IMR-90 (cell line): ENCODE results near the gene JADE2. TPM values are rescaled to one million over a fixed set of nuclear protein-coding genes. Genes with fewer than 3 reads are reported as not detected.

Experiments used
- ATAC-seq: fragments of 200-7000 bp; cut with Tn5 transposase; 2 replicates; pipeline ENCODE4 v1.9.1; 2020; ENCODE audit warnings: low read depth, mild to moderate bottlenecking, moderate library complexity
- BruUV-seq: library from RNA; stranded (reverse); fragments of 400-500 nt; replicated peaks from 2 replicates; lab custom pipeline; 2021; lab: Mats Ljungman, UMichigan
- CTCF ChIA-PET: fragments of 300-600 bp; formaldehyde crosslinking; extraction: SDS; loops from one replicate; lab custom pipeline; 2021; ENCODE audit warnings: antibody characterized with exemption; lab: Yijun Ruan, JAX
- POLR2A ChIA-PET: fragments of 300-600 bp; sonication (Branson Sonifier 250); formaldehyde crosslinking; loops from one replicate; lab custom pipeline; 2022; ENCODE audit warnings: antibody characterized with exemption; ENCODE audit not compliant: unreplicated experiment; lab: Charles Lee
- DNase-seq: peaks from one replicate; pipeline ENCODE4 v3.0.0; 2013
- H2AFZ ChIP-seq: replicated peaks from 2 replicates; pipeline ENCODE3; 2013; ENCODE audit warnings: low read length, mild to moderate bottlenecking; ENCODE audit not compliant: poor library complexity
- H2AK5ac ChIP-seq: 2 replicates; pipeline ENCODE4 v1.6.1; 2013; ENCODE audit warnings: low read depth, low read length, inconsistent platforms
- H2AK9ac ChIP-seq: replicated peaks from 2 replicates; pipeline ENCODE3; 2013; ENCODE audit warnings: mild to moderate bottlenecking, low read depth, low read length, moderate library complexity; ENCODE audit not compliant: poor library complexity
- H2BK120ac ChIP-seq: 2 replicates; pipeline ENCODE4 v1.6.1; 2013; ENCODE audit warnings: low read depth, low read length, inconsistent platforms
- H2BK15ac ChIP-seq: 3 replicates; pipeline ENCODE4 v1.6.1; 2013; ENCODE audit warnings: low read depth, low read length, inconsistent platforms
- H2BK20ac ChIP-seq: 2 replicates; pipeline ENCODE4 v1.6.1; 2013; ENCODE audit warnings: low read depth, mild to moderate bottlenecking, inconsistent platforms, low read length, moderate library complexity
- H2BK5ac ChIP-seq: 2 replicates; pipeline ENCODE4 v1.6.1; 2013; ENCODE audit warnings: mild to moderate bottlenecking, low read depth, low read length, inconsistent platforms; ENCODE audit not compliant: poor library complexity, severe bottlenecking
- H3K14ac ChIP-seq: replicated peaks from 2 replicates; pipeline ENCODE4 v1.6.1; 2013; ENCODE audit warnings: low read depth, low read length, inconsistent platforms
- H3K18ac ChIP-seq: 2 replicates; pipeline ENCODE4 v1.6.1; 2013; ENCODE audit warnings: low read depth, low read length, control low read depth
- H3K23ac ChIP-seq: 2 replicates; pipeline ENCODE4 v1.6.1; 2013; ENCODE audit warnings: low read depth, low read length, inconsistent platforms
- H3K27ac ChIP-seq: 2 replicates; pipeline ENCODE4 v1.5.1; 2013; ENCODE audit warnings: mild to moderate bottlenecking, control low read depth, low read length; ENCODE audit not compliant: insufficient read depth
- H3K27me3 ChIP-seq: 2 replicates; pipeline ENCODE4 v1.6.1; 2013; ENCODE audit warnings: low read length; ENCODE audit not compliant: control insufficient read depth, insufficient read depth
- H3K36me3 ChIP-seq: 2 replicates; pipeline ENCODE4 v1.6.1; 2013; ENCODE audit warnings: low read length, mixed read lengths; ENCODE audit not compliant: control insufficient read depth, insufficient read depth
- H3K4ac ChIP-seq: 2 replicates; pipeline ENCODE4 v1.6.1; 2013; ENCODE audit warnings: low read depth, low read length, inconsistent platforms
- H3K4me1 ChIP-seq: 2 replicates; pipeline ENCODE4 v1.6.1; 2013; ENCODE audit warnings: low read length, mixed read lengths; ENCODE audit not compliant: control insufficient read depth, insufficient read depth
- H3K4me2 ChIP-seq: 2 replicates; pipeline ENCODE4 v1.6.1; 2013; ENCODE audit warnings: low read depth, mild to moderate bottlenecking, control low read depth, low read length, moderate library complexity
- H3K4me3 ChIP-seq: 2 replicates; pipeline ENCODE4 v1.5.1; 2013; ENCODE audit warnings: low read depth, mild to moderate bottlenecking, control low read depth, low read length, moderate library complexity; ENCODE audit not compliant: insufficient read depth
- H3K56ac ChIP-seq: 2 replicates; pipeline ENCODE4 v1.6.1; 2013; ENCODE audit warnings: low read length, inconsistent platforms; ENCODE audit not compliant: insufficient read depth; ENCODE audit errors: extremely low read depth
- H3K79me1 ChIP-seq, 2 experiments: 2 replicates each; pipeline ENCODE4 v1.6.1; 2013; ENCODE audit warnings: low read length in 2 of 2, inconsistent platforms in 1 of 2, low read depth in 1 of 2
- H3K9ac ChIP-seq: 2 replicates; pipeline ENCODE4 v1.6.1; 2013; ENCODE audit warnings: low read depth, low read length, control low read depth
- H3K9me1 ChIP-seq: 2 replicates; pipeline ENCODE4 v1.6.1; 2013; ENCODE audit warnings: low read length, inconsistent platforms; ENCODE audit not compliant: insufficient read depth
- H3K9me3 ChIP-seq: 2 replicates; pipeline ENCODE4 v1.6.1; 2013; ENCODE audit warnings: low read length; ENCODE audit not compliant: control insufficient read depth, insufficient read depth
- H4K20me1 ChIP-seq: 2 replicates; pipeline ENCODE4 v1.6.1; 2013; ENCODE audit warnings: low read length, inconsistent platforms; ENCODE audit not compliant: insufficient read depth
- H4K5ac ChIP-seq: 2 replicates; pipeline ENCODE4 v1.6.1; 2013; ENCODE audit warnings: mild to moderate bottlenecking, low read depth, low read length, control low read depth
- H4K8ac ChIP-seq, 2 experiments: 2 replicates each; pipeline ENCODE4 v1.6.1; 2013; ENCODE audit warnings: low read depth in 2 of 2, low read length in 2 of 2, control low read depth in 1 of 2, inconsistent platforms in 1 of 2
- H4K91ac ChIP-seq: 2 replicates; pipeline ENCODE4 v1.6.1; 2013; ENCODE audit warnings: low read depth, low read length, inconsistent platforms; ENCODE audit not compliant: insufficient read depth
- CHD1 ChIP-seq: IDR thresholded peaks from 2 replicates; pipeline ENCODE4 v1.6.1; 2012; ENCODE audit warnings: low read depth, low read length, improper control_type of control experiment
- NFE2L2 ChIP-seq: fragments of 150-350 bp; IDR thresholded peaks from 2 replicates; pipeline ENCODE4 v1.6.1; 2016; ENCODE audit warnings: low read depth, mild to moderate bottlenecking, low read length
- POLR2A ChIP-seq: IDR thresholded peaks from 2 replicates; pipeline ENCODE4 v1.6.1; 2012; ENCODE audit warnings: mild to moderate bottlenecking, low read depth, low read length
- RFX5 ChIP-seq: IDR thresholded peaks from 2 replicates; pipeline ENCODE4 v1.8.0; 2012; ENCODE audit warnings: low read depth, mild to moderate bottlenecking, low read length, moderate library complexity
- SMC3 ChIP-seq: fragments of 150-350 bp; IDR thresholded peaks from 2 replicates; pipeline ENCODE4 v1.6.1; 2016; ENCODE audit warnings: low read depth, mild to moderate bottlenecking, antibody characterized with exemption, low read length, moderate library complexity
- WGBS, 2 experiments: methylation state at CpG; one replicate each; pipeline versions ENCODE4 v1.1.5 to v1.1.7; 2013; ENCODE audit warnings: missing lambda C conversion rate in 2 of 2; ENCODE audit not compliant: insufficient read length in 1 of 2; ENCODE audit errors: extremely low coverage in 2 of 2; 5-methylcytosine and 5-hydroxymethylcytosine counted together
- dilution Hi-C: fragments of 300-500 bp; cut with HindIII; formaldehyde crosslinking; loops from one replicate; pipeline ENCODE4 v1.14.3; 2018; ENCODE audit warnings: low sequenced_read_pairs; ENCODE audit not compliant: unreplicated experiment
- in situ Hi-C: fragments of 300-500 bp; cut with MboI; formaldehyde crosslinking; loops from 3 replicates; pipeline ENCODE4 v1.14.3; 2019; ENCODE audit warnings: low sequenced_read_pairs, inconsistent platforms, mixed read lengths
- intact Hi-C: fragments of 100-400 bp; cut with micrococcal nuclease; formaldehyde crosslinking; loops from 2 replicates; pipeline ENCODE4 v1.10.0; 2022
- polyA plus RNA-seq, 3 experiments: library from polyadenylated mRNA; depleted of rRNA; stranded (reverse); fragments of >200 nt; gene quantifications; 2 replicates each; pipeline ENCODE4 v1.2.3, GENCODE V29; 2012; ENCODE audit warnings: low replicate concordance in 1 of 3
- total RNA-seq: library from RNA; depleted of rRNA; stranded (reverse); fragments of >200 nt; gene quantifications from 2 replicates; pipeline ENCODE4 v1.2.3, GENCODE V29; 2012

The JADE2 gene
- total and polyA plus RNA-seq, 2 of the 4 experiments (the other 2 are of a cell fraction) = 13.3 to 14.9 TPM

DNA sequence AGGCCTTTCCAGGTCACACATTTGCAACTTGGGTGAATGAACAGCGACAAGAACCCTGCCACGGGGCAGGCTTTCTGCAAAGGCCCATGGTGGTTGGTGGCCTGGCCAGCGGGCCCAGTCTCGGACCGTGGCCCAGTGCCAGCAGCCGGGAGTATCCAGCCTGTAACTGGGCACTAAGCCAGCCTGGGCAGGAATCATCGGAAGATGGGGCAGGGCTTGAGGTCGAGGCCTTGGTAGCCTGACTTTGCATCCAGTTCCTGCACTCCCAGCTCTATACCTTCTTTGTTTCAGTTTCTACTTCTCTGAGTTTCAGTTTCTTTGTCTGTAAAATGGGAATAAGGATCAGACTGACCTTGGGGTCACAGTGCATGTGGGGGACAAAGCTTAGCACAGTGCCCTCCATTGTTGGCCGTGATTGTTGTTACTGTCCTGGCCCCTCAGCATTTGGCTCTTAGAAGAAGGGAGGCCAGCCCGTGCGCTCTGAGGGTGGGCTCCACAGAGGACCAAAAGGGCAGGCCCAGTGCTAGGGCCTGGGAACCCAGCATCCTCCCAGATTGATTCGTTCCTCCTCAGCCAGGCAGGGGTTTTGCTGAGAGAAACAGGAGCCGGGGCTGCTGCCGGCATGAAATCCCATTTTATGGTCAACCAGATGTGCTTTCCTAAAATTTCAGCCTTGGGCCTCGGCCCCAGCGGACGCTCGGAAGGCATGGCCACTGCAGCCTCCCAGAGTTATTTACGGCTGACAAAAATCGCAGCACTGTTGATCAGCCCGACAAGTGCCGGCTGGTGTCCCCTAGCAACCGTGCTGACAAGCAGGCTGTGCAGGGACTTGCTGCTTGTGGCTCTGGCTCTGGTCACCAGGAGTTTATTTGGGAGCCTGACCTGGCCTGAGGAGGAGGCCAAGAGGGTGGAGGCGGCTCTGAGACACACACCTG lies 43.6 kb downstream of the JADE2 start:
- TF ChIP-seq NFE2L2 = no peak
- no peak for TF ChIP-seq CHD1
- no peak for TF ChIP-seq POLR2A
- TF ChIP-seq RFX5 = no peak
- no peak for TF ChIP-seq SMC3
- H2BK5ac ChIP-seq = peak overlapping the region; percentile 22
- H2AK5ac ChIP-seq = peak overlapping the region; percentile 20; the same call in 1 of the 2 replicates
- ATAC-seq = no peak
- H3K9ac ChIP-seq = no peak overlapping the region
- no peaks in the 10 kb centered on the region for H3K9me3 ChIP-seq
- no peak overlapping the region for H2BK20ac ChIP-seq
- 0 out of 2 replicates have a peak overlapping the region, but pooled peaks have one; percentile 57 for H2BK120ac ChIP-seq
- CTCF ChIA-PET = no interaction called here
- H2AFZ ChIP-seq = no peak overlapping the region
- H4K20me1 ChIP-seq = peaks cover 6% of the 10 kb centered on the region
- peak overlapping the region; percentile 18 to 19; a peak in 1 of 4 replicates for H4K8ac ChIP-seq
- peaks cover 21% of the 10 kb centered on the region for H3K9me1 ChIP-seq
- H3K4ac ChIP-seq = peak overlapping the region; percentile 37
- dilution Hi-C loops = no loop called here
- no peak overlapping the region for H3K18ac ChIP-seq
- no peak overlapping the region for H3K4me3 ChIP-seq
- peak; percentile 24 for DNase-seq
- H4K5ac ChIP-seq = 0 out of 2 replicates have a peak overlapping the region, but pooled peaks have one; percentile 53
- no peak overlapping the region; the same call in 2 of the 3 replicates for H2BK15ac ChIP-seq
- H2AK9ac ChIP-seq = peak overlapping the region; percentile 89
- no peak overlapping the region for H3K23ac ChIP-seq
- peaks cover 16% of the 10 kb centered on the region for H3K4me1 ChIP-seq
- no peaks in the 10 kb centered on the region for H3K27me3 ChIP-seq
- BruUV-seq = no TSS peak
- H3K36me3 ChIP-seq = peaks cover 73% of the 10 kb centered on the region
- 57% methylated on average over 13 of the region's 24 CpGs; no CpG with 5 or more reads in 1 of the 2 experiments for WGBS, 2 experiments
- H3K56ac ChIP-seq = no peak overlapping the region
- H3K4me2 ChIP-seq = no peak overlapping the region
- POLR2A ChIA-PET = no interaction called here
- in situ Hi-C loops = no loop called here
- intact Hi-C loops = no loop called here
- no peak overlapping the region for H3K14ac ChIP-seq
- no peak overlapping the region; the same call in 1 of the 2 replicates for H3K27ac ChIP-seq
- H4K91ac ChIP-seq = peak overlapping the region; percentile 21; the same call in 1 of the 2 replicates
- peaks cover 3 to 49% of the 10 kb centered on the region in 2 experiments; a peak in 2 of 4 replicates for H3K79me1 ChIP-seq
